Stomach (tissue), 9 donors: ENCODE results near the gene DYSF. TPM values are rescaled to one million over a fixed set of nuclear protein-coding genes. Genes with fewer than 3 reads are reported as not detected.

Experiments
- DNase-seq, 2 donors: peaks; one replicate each; pipeline versions ENCODE4 v3.0.0 to v3.0.0-alpha.2; 2013 to 2019
- H3K27ac ChIP-seq, 5 donors: fragments of 200-600 bp in 4 of 5; sonication (generic) in 4 of 5; one replicate each; pipeline ENCODE4 v1.5.1; 2013 to 2019; ENCODE audit warnings: mild to moderate bottlenecking in 1 of 5, moderate library complexity in 1 of 5
- H3K27me3 ChIP-seq, 3 donors: fragments of 200-600 bp; sonication (generic); one replicate each; pipeline ENCODE4 v1.5.1; 2017 to 2019; ENCODE audit warnings: mixed run types in 1 of 3
- H3K36me3 ChIP-seq, 4 donors: fragments of 200-600 bp; sonication (generic); 1 replicate in 3 of 4; 2 replicates in 1 of 4; pipeline ENCODE4 v1.5.1; 2016 to 2019
- H3K4me1 ChIP-seq, 4 donors: fragments of 200-600 bp; sonication (generic); one replicate each; pipeline ENCODE4 v1.5.1; 2016 to 2019
- H3K4me3 ChIP-seq, 4 donors: fragments of 200-600 bp; sonication (generic) in 3 of 4; one replicate each; pipeline ENCODE4 v1.5.1; 2016 to 2019; ENCODE audit warnings: mild to moderate bottlenecking in 1 of 4
- H3K9me3 ChIP-seq, 4 donors: fragments of 200-600 bp; sonication (generic); one replicate each; pipeline ENCODE4 v1.5.1; 2016 to 2019
- CTCF ChIP-seq, 7 experiments: fragments of 450-650 bp in 4 of 7; fragments of 200-600 bp in 3 of 7; sonication (generic) in 3 of 7; IDR thresholded peaks; one replicate each; pipeline ENCODE4 v1.5.1; 2016 to 2019; ENCODE audit warnings: antibody characterized with exemption in 7 of 7, control low read depth in 2 of 7, mild to moderate bottlenecking in 1 of 7
- EP300 ChIP-seq: sonication (generic); formaldehyde crosslinking; IDR thresholded peaks from one replicate; pipeline ENCODE4 v1.6.1; 2017; ENCODE audit warnings: antibody characterized with exemption
- POLR2A ChIP-seq, 4 donors: fragments of 450-650 bp; IDR thresholded peaks; one replicate each; pipeline ENCODE4 v1.6.1; 2016; ENCODE audit warnings: antibody characterized with exemption in 4 of 4, control low read depth in 2 of 4, mild to moderate bottlenecking in 1 of 4, moderate library complexity in 1 of 4
- POLR2AphosphoS5 ChIP-seq, 3 donors: sonication (generic); formaldehyde crosslinking; IDR thresholded peaks; one replicate each; pipeline ENCODE4 v1.6.1; 2016; ENCODE audit warnings: antibody characterized with exemption in 3 of 3
- WGBS, 5 donors: extraction: QIAGEN DNeasy Blood & Tissue Kit in 3 of 5; methylation state at CpG; one replicate each; pipeline versions ENCODE4 v1.1.5 to v1.1.7; 2013 to 2018; 5-methylcytosine and 5-hydroxymethylcytosine counted together
- intact Hi-C: fragments of 100-400 bp; cut with DNase I; formaldehyde crosslinking; loops from one replicate; pipeline ENCODE4 v1.15.1; 2023; ENCODE audit warnings: low total_unique reads
- polyA plus RNA-seq, 3 donors: library from polyadenylated mRNA; stranded (reverse); fragments of 200-250 nt; gene quantifications; one replicate each; pipeline ENCODE4 v1.2.3, GENCODE V29; 2013
- total RNA-seq, 5 donors: library from RNA; depleted of rRNA; stranded (reverse); fragments of >200 nt; gene quantifications; one replicate each; pipeline versions ENCODE4 v1.1.0 to v1.2.3, GENCODE V29; 2014 to 2016
- donor health status: healthy with polysubstance abuse.
- donor health status: Bipolar disorder and iron deficiency.
- donor health status: healthy.

The DYSF gene
- total and polyA plus RNA-seq, 8 donors = 2.1 to 13.4 (median 6.1) TPM

DNA sequence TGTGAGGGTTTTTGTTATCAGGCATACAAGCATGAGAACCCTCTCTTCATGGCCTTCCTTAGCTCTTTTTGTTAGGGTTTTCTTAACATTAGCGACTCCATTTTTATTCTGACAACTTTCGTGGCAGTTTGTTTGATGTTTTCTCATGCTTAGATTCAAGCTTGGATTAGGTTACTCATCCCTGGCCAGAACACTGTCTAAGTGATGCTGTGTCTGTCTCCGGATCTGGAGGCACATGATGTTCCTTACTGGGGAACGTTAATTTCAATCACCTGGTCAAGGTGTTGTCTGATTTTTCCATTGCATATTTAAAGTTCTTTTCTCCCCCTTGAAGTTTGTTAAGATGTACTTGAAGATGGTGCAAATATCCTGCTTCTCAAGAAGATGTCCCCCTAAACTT, 40.7 kb downstream of the DYSF start:
- Histone ChIP-seq H3K36me3 (no peaks in the 10 kb centered on the region), H3K9me3 (no peaks in the 10 kb centered on the region), H3K27me3 (no peaks in the 10 kb centered on the region), H3K4me3 (no peak overlapping the region), H3K4me1 (no peaks in the 10 kb centered on the region), H3K27ac (no peak overlapping the region)
- intact Hi-C loops = no loop called here
- DNase-seq = no peak
- WGBS, 5 donors = 86 to 95% (median 89%) methylated on average over 4 of the region's 4 CpGs
- no peak for TF ChIP-seq EP300
- no peak for TF ChIP-seq CTCF (IDR thresholded peaks at IDR 0.05)
- no peak for TF ChIP-seq POLR2A (IDR thresholded peaks at IDR 0.05)
- TF ChIP-seq POLR2AphosphoS5 (IDR thresholded peaks at IDR 0.05) = no peak

DNA sequence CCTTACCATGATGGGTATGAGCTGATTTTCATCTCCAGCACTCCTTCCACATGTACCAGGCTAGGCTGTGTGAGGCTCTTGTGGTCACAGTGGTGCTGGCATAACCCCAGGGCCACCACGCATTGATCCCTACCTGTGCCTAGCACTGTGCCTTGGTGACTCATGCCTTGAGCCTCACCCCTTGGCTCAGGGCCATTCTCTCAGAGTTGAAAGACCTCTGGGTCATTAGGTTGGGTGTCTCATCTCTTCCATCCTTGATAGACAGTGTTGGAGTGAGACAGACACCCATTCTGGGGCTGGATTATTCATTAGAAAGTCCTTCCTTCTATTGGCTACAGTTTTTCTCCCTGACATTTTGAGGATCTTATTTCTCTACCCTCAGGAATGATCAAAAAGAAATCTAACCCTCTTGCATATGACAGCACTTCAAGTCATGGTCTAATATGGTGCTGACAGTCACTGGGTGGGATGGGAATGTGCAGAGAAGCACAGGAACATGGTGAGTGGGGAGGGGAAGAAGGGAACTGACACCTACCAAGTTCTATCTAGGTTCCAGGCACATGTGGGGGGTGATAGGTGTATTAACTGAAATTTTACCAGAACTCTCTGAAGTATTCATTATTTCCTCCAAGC, 41.3 kb downstream of the DYSF start:
- Histone ChIP-seq H3K27me3 (no peaks in the 10 kb centered on the region), H3K4me3 (no peak overlapping the region), H3K27ac (no peak overlapping the region), H3K4me1 (no peaks in the 10 kb centered on the region), H3K9me3 (no peaks in the 10 kb centered on the region), H3K36me3 (no peaks in the 10 kb centered on the region)
- TF ChIP-seq POLR2AphosphoS5 (IDR thresholded peaks at IDR 0.05) (no peak), EP300 (no peak), POLR2A (IDR thresholded peaks at IDR 0.05) (no peak), CTCF (IDR thresholded peaks at IDR 0.05) (no peak)
- no peak for DNase-seq
- intact Hi-C loops = no loop called here
- 55 to 83% (median 69%) methylated on average over 1 of the region's 1 CpG for WGBS, 5 donors

DNA sequence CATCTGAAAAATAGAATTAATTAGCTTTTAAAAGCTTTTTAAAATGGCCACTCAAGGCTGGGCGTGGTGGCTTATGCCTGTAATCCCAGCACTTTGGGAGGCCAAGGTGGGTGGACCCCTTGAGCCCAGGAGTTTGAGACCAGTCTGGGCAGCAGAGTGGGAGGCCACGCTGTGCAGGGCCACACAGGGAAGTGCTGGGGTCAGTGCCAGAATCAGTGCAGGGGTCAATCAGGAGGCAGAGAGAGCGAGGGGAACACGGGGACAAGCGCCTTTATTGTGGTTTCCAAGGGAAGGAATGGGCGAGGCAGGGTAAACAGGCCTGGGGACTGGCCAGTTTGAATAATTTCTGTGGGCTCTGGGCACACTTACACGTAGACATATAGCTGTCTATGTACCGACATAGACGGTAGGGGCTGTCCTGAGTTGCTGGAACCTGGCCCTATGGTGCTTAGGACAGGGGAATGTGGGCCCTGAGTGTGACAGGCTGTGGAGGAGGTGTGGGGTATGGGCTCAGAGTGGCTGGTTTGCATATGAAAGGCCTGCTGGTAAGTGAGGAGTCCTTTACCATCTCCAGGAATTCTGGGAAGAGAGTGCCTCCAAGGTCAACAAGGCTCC, 42.9 kb downstream of the DYSF start:
- Histone ChIP-seq H3K27ac (no peak overlapping the region), H3K4me1 (peaks cover 0 to 5% (median 0%) of the 10 kb centered on the region in 4 donors), H3K27me3 (no peaks in the 10 kb centered on the region), H3K9me3 (no peaks in the 10 kb centered on the region), H3K36me3 (no peaks in the 10 kb centered on the region), H3K4me3 (no peak overlapping the region)
- intact Hi-C loops = no loop called here
- TF ChIP-seq POLR2A (IDR thresholded peaks at IDR 0.05) (no peak), CTCF (IDR thresholded peaks at IDR 0.05) (no peak), EP300 (no peak), POLR2AphosphoS5 (IDR thresholded peaks at IDR 0.05) (no peak)
- 37 to 62% (median 49%) methylated on average over 9 of the region's 9 CpGs for WGBS, 5 donors
- DNase-seq = no peak

GRCh38 chr2:71498261-71498701, 44.9 kb downstream of the DYSF start:
- H3K36me3 ChIP-seq = no peaks in the 10 kb centered on the region
- intact Hi-C loops = no loop called here
- no peaks in the 10 kb centered on the region for H3K27me3 ChIP-seq
- H3K9me3 ChIP-seq = no peaks in the 10 kb centered on the region
- H3K27ac ChIP-seq = peak overlapping the region in 3 of 5 donors; percentile 44 to 60 (median 44)
- DNase-seq = no peak
- H3K4me1 ChIP-seq = peaks cover 0 to 6% (median 0%) of the 10 kb centered on the region in 4 donors
- 57 to 72% (median 68%) methylated on average over 5 of the region's 5 CpGs for WGBS, 5 donors
- TF ChIP-seq POLR2A (IDR thresholded peaks at IDR 0.05) = no peak
- TF ChIP-seq CTCF (IDR thresholded peaks at IDR 0.05) = no peak
- no peak for TF ChIP-seq POLR2AphosphoS5 (IDR thresholded peaks at IDR 0.05)
- no peak for TF ChIP-seq EP300
- no peak overlapping the region for H3K4me3 ChIP-seq
